Ovary (tissue), 9 donors: ENCODE data around the gene CUL4A. TPM values are rescaled to one million over a fixed set of nuclear protein-coding genes. Genes with fewer than 3 reads are reported as not detected.

Experiments
- DNase-seq, 5 donors: peaks; one replicate each; pipeline ENCODE4 v3.0.0-alpha.2; 2019 to 2020
- H3K27ac ChIP-seq, 2 donors: fragments of 200-600 bp; one replicate each; pipeline versions ENCODE4 v1.5.1 to v1.8.0; 2019 to 2022
- H3K27me3 ChIP-seq: fragments of 200-600 bp; one replicate; pipeline ENCODE4 v1.8.0; 2022
- H3K36me3 ChIP-seq: fragments of 200-600 bp; sonication (generic); one replicate; pipeline ENCODE4 v1.5.1; 2019
- H3K4me1 ChIP-seq: one replicate; pipeline ENCODE4 v1.8.1; 2013; ENCODE audit warnings: mild to moderate bottlenecking, moderate library complexity; ENCODE audit not compliant: insufficient read depth
- H3K4me3 ChIP-seq: fragments of 200-600 bp; sonication (generic); one replicate; pipeline ENCODE4 v1.5.1; 2017
- H3K9me3 ChIP-seq, 2 donors: fragments of 200-600 bp in 1 of 2; sonication (generic) in 1 of 2; one replicate each; pipeline versions ENCODE4 v1.5.1 to v1.8.1; 2013 to 2019; ENCODE audit warnings: mild to moderate bottlenecking in 1 of 2, moderate library complexity in 1 of 2
- EP300 ChIP-seq: sonication (generic); formaldehyde crosslinking; IDR thresholded peaks from one replicate; pipeline ENCODE4 v1.6.1; 2017; ENCODE audit warnings: antibody characterized with exemption
- POLR2A ChIP-seq: fragments of 450-650 bp; IDR thresholded peaks from one replicate; pipeline ENCODE4 v1.6.1; 2017; ENCODE audit warnings: antibody characterized with exemption, mild to moderate bottlenecking, moderate library complexity
- WGBS, 3 donors: extraction: QIAGEN DNeasy Blood & Tissue Kit in 1 of 3; methylation state at CpG; one replicate each; pipeline versions ENCODE4 v1.1.5 to v1.1.7; 2013 to 2017; 5-methylcytosine and 5-hydroxymethylcytosine counted together
- intact Hi-C, 4 donors: fragments of 100-400 bp; cut with DNase I; formaldehyde crosslinking; loops; one replicate each; pipeline versions ENCODE4 v1.11.0 to v1.15.1; 2022 to 2023
- polyA plus RNA-seq, 2 donors: library from polyadenylated mRNA; stranded (reverse); fragments of 200-250 nt in 1 of 2; fragments of 350-450 nt in 1 of 2; fragmentation: Illumina TruSeq in 1 of 2; extraction: RNeasy Lipid Tissue Mini Kit (QIAGEN cat#74804) in 1 of 2; gene quantifications; one replicate each; pipeline ENCODE4 v1.2.3, GENCODE V29; 2013 to 2014
- total RNA-seq, 7 donors: library from RNA; depleted of rRNA in 2 of 7; stranded (reverse); fragments of >200 nt in 2 of 7; fragmentation: NEBNext Ultra II Directional in 3 of 7; extraction: Animal tissue kit (Norgen Biotek cat#: 25700) in 3 of 7; gene quantifications; one replicate each; pipeline versions ENCODE4 v1.1.0 to v1.2.4, GENCODE V29; 2016 to 2023
- TF ChIP-seq, protein P1 (sequence below), 3 donors: fragments of 450-650 bp in 2 of 3; fragments of 200-600 bp in 1 of 3; IDR thresholded peaks; one replicate each; pipeline versions ENCODE4 v1.5.1 to v1.8.0; 2016 to 2022; ENCODE audit warnings: antibody characterized with exemption in 3 of 3, mild to moderate bottlenecking in 1 of 3
- donor health status: DM: no; HTN: no; CAD: no; lungs with moderate emphysema.
- donor health status: DM: no; HTN: no; CAD: no.
- donor health status: Bipolar disorder and iron deficiency.
- donor health status: DM: yes; HTN: yes; CAD: no.
- donor health status: DM: no; HTN: no; CAD: no.
- donor health status: DM: yes; HTN: yes; CAD: no.

CUL4A gene
- total and polyA plus RNA-seq, 9 donors, result 24.0 to 66.4 (median 43.5) TPM

DNA sequence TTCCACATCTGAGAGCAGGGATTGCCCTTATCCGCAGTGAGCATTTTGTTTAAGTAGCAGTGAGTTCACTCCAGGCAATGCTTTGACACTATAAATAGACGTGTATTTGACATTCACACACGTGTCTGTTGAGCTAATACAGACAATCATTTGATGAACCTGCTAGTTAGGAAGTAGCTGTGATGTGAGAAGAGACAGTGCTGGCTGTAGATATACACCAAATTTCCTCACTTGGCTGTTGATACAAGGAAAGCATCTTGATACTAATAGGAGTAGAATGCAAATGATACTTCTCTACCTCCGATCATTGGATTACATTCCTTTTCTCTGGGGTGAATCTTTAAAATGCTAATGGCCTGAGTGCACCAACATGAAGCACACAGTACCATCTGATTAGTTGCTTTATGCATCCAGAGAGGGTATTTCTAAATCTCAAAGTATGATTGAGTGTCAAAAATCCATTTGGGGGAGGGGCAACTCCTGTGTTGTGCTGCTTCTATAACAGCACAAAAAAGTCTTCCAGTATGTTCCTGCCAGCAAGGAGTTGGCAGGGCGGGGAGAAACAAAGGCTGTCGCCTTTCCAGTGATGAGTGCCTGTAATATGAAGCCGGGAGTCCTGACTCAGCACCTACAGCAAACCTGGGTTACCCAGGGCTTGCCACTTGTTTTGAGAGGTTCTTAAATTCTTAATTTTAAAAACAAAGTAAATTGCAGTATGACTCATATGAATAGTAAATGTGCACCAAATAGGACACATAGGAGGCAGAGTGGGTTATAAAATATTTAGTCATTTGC is 7.0 kb downstream of the CUL4A start:
- no peak overlapping the region for H3K27ac ChIP-seq
- DNase-seq, result no peak
- no peaks in the 10 kb centered on the region for H3K36me3 ChIP-seq
- no peaks in the 10 kb centered on the region for H3K27me3 ChIP-seq
- WGBS, 3 donors, result 33 to 36% (median 35%) methylated on average over 7 of the region's 7 CpGs
- intact Hi-C loops, result loop anchor here in 1 of 4 donors (10.0 kb wide), 1 partner anchor 182 kb away; no protein-coding TSS in a partner anchor
- no peak overlapping the region for H3K4me3 ChIP-seq
- TF ChIP-seq, protein P1, sequence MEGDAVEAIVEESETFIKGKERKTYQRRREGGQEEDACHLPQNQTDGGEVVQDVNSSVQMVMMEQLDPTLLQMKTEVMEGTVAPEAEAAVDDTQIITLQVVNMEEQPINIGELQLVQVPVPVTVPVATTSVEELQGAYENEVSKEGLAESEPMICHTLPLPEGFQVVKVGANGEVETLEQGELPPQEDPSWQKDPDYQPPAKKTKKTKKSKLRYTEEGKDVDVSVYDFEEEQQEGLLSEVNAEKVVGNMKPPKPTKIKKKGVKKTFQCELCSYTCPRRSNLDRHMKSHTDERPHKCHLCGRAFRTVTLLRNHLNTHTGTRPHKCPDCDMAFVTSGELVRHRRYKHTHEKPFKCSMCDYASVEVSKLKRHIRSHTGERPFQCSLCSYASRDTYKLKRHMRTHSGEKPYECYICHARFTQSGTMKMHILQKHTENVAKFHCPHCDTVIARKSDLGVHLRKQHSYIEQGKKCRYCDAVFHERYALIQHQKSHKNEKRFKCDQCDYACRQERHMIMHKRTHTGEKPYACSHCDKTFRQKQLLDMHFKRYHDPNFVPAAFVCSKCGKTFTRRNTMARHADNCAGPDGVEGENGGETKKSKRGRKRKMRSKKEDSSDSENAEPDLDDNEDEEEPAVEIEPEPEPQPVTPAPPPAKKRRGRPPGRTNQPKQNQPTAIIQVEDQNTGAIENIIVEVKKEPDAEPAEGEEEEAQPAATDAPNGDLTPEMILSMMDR (IDR thresholded peaks at IDR 0.05), result no peak
- no peak for TF ChIP-seq POLR2A
- no peak for TF ChIP-seq EP300
- H3K4me1 ChIP-seq, result peaks cover 16% of the 10 kb centered on the region
- no peaks in the 10 kb centered on the region for H3K9me3 ChIP-seq

DNA sequence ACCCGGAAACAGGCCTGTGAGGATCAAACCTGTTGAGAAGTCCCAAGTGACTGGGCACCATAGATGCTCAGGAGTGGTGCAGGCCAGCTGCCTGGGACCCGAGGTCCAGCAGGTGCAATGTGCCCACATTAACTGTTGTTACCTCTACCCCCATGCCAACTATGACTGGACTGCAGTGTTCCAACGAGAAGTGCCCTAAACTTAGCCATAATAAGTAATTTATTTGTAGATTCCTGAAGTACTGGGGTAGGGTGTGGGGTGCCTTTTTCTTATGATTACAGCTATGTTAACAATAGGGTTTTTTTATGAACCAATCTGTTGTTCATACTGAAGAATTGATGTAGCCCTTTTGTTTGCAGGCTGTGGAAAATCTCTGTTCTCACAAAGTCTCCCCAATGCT is 9.2 kb downstream of the CUL4A start:
- no peak overlapping the region for H3K4me3 ChIP-seq
- no peak for DNase-seq
- TF ChIP-seq EP300 (no peak), POLR2A (no peak)
- TF ChIP-seq, protein P1 (IDR thresholded peaks at IDR 0.05), result no peak
- H3K27me3 ChIP-seq, result no peaks in the 10 kb centered on the region
- H3K4me1 ChIP-seq, result peaks cover 14% of the 10 kb centered on the region
- 61 to 79% (median 71%) methylated on average over 3 of the region's 3 CpGs for WGBS, 3 donors
- H3K27ac ChIP-seq, result no peak overlapping the region
- intact Hi-C loops, result loop anchor here in 1 of 4 donors (10.0 kb wide), 1 partner anchor 184 kb away; no protein-coding TSS in a partner anchor
- H3K9me3 ChIP-seq, result no peaks in the 10 kb centered on the region
- H3K36me3 ChIP-seq, result no peaks in the 10 kb centered on the region

DNA sequence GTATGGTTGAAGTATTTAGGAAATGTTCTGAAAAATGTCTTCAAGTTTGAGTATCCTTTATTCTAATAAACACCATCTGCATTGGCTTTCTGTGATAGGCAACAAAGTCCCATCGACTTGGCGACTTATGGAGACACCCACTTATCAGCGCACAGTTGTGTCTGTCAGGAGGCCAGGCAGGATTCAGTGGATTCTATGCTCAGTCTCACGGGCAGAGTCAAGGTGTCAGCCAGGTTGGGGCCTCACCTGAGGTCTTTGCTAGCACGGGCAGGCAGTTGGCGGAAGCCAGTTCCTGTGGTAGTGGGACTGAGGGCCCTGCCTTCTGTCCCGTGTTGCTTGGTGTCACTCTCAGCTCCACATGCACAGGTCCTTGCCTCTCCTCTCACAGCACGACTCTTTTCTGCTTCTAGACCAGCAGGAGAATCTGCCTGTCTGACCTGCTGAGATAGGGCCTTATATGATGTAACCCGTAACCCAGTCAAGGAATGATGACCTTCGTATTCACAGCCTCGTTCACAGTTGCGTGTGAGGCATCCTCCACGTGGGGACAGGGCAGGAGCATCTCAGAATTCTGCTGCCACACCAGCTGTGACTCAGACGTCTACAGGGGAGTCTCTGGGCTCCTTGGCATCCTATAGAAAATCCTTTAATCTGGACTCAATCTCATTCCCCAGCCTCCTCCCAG is 10.0 kb downstream of the CUL4A start:
- no peaks in the 10 kb centered on the region for H3K36me3 ChIP-seq
- no peaks in the 10 kb centered on the region for H3K27me3 ChIP-seq
- H3K9me3 ChIP-seq, result no peaks in the 10 kb centered on the region
- H3K27ac ChIP-seq, result no peak overlapping the region
- TF ChIP-seq POLR2A, result no peak
- TF ChIP-seq EP300, result no peak
- TF ChIP-seq, protein P1 (IDR thresholded peaks at IDR 0.05), result no peak
- 78 to 84% (median 83%) methylated on average over 14 of the region's 14 CpGs for whole genome bisulfite sequencing, 3 donors
- intact Hi-C loops, result loop anchor here in 1 of 4 donors (10.0 kb wide), 1 partner anchor 185 kb away; no protein-coding TSS in a partner anchor
- no peak for DNase-seq
- H3K4me1 ChIP-seq, result peaks cover 13% of the 10 kb centered on the region
- no peak overlapping the region for H3K4me3 ChIP-seq

DNA sequence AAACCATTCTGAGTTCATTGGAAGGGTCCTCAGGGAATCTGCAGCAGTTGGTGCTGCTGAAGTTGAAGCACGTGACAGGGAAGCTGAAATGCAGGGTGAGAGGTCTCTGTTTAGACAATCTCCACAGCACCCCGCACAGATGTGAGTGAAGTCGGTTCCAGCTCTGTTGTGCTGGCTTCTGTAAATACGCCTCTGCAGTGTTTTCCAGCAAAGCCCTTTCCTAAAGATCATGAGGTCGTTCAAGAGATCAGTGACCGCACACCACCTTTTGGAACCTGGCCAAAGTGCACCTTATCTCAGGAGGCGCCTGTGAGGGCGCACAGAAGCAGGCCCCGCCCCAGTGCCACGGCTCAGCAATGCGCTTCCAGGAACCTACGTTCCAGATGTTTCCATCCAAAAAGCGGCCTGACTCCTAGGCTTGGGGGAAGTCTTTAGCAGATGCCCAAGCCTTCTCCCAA is 10.8 kb downstream of the CUL4A start:
- no peak for DNase-seq
- H3K36me3 ChIP-seq, result no peaks in the 10 kb centered on the region
- no peaks in the 10 kb centered on the region for H3K9me3 ChIP-seq
- H3K4me1 ChIP-seq, result peaks cover 8% of the 10 kb centered on the region
- no peaks in the 10 kb centered on the region for H3K27me3 ChIP-seq
- intact Hi-C loops, result no loop called here
- no peak overlapping the region for H3K27ac ChIP-seq
- TF ChIP-seq POLR2A (no peak), EP300 (no peak)
- TF ChIP-seq, protein P1 (IDR thresholded peaks at IDR 0.05), result no peak
- WGBS, 3 donors, result 54 to 82% (median 66%) methylated on average over 13 of the region's 13 CpGs
- no peak overlapping the region for H3K4me3 ChIP-seq
